ENCODE data around the gene PTPRE.

GRCh38 chr10:128078136-128078969 is 171.4 kb downstream of the PTPRE start:
- TF ChIP-seq CTCF (IDR thresholded peaks at IDR 0.05) (peak in 1 of 2 donors; percentile 73), POLR2A (IDR thresholded peaks at IDR 0.05) (no peak), POLR2AphosphoS5 (IDR thresholded peaks at IDR 0.05) (no peak), EP300 (IDR thresholded peaks at IDR 0.05) (no peak)
